Anterior cingulate cortex (tissue), 58 donors: ENCODE data around the gene ERC2.

ENCODE experiments used
- DNase-seq, 58 donors: peaks; one replicate each; lab custom pipeline; 2025; lab: John Stamatoyannopoulos, UW

The ERC2 gene

DNA sequence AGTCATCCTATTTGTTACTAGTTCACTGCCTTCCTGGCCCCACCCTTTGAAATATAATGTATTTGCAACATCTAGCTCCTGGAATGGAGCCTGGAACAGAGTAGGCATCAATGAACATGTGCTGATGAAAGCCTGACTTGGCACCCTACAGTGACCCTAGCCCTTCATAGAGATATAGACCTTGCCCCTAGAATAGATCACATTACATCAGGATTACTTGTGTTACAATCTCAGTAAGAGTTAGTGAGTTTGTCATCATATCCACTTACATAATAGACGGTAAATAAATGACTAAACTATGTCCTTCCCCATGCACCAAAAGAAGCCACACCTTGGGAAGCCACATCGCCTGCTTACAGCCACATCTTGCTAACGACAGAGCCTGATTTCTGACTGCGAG is 870.6 kb downstream of the ERC2 start:
- no peak for DNase-seq

DNA sequence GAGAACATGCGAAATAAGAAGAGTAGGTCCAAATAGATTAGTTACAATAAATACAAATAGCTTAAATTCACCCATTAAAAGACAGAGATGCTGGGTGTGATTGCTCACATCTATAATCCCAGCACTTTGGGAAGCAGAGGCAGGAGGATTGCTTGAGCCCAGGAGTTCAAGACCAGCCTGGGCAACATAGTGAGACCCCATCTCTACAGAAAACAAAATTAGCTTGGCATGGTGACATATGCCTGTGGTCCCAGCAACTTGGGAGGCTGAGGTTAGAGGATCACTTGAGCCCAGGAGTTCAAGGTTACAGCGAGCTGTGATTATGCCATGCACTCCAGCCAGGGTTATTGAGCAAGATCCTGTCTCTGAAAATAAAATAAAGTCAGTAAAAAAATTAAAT is 872.1 kb downstream of the ERC2 start:
- DNase-seq, result no peak

DNA sequence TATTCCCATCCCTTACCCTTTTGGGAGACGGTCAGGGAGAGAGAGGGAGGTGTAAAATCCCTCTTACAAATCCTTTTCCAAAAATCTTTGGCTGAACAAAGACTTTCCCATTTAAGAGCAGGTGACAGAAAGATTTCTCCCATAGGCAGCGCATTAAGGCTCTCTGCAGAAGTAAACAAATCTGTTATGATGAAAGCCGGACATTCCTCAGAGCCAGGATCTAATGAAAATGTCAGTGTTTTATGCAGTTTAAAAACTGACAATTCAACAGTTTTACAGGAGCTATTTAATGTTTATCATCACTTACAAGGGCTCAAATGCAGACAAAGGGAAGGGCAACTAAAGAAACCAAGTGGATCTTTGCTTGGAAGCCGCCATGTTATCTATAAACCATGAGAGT is 872.8 kb downstream of the ERC2 start:
- DNase-seq, result no peak

DNA sequence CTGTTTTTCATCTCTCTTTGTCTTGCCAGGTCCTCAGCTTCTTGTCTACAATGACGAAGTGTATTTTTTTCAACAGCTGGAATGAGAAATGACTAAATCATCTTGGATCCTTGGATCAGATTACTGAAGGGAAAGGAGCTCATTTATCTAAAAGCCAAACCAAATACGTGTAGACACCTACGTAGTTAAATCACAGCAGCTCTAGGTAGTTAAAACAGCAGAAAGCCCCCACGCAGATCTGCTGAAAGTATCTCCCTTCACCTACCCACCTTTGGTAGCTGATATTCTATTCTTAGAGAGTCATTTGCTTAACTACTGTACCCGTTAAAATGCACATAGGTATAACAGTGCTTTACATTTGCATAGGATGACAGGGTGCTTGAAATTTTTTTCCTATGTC is 875.7 kb downstream of the ERC2 start:
- DNase-seq, result no peak

GRCh38 chr3:55591888-55592287 is 876.4 kb downstream of the ERC2 start:
- DNase-seq, result peak in 27 of 58 donors; percentile 5 to 65 (median 18)

DNA sequence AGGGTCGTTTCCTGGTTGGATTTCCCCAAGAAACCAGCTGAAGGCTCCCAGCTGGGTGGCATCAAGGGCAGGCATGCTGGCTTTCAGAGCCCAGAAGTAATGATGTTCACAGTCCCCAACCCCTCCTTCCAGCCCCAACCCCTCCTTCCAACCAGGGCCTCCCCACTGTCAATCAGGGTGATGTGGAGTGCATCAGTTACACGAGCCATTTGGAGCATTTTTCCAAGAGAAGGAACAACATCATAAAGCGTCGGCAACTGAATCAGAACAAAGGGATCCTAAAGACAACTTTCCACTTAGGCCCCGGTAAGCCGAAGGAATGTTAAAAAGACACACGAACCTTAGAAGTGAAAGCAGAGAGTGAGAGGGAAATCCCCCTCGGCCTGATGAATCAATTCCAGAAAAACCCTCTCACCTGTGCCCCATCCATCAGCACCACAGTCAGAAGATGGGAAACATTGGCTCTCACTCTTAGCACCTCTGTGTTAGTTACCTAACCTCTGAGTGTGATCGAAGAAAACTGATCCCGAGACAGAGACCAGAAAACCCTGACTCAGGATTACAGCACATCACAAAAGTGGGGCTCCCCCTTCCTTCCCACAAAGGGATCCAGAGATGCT is 880.0 kb downstream of the ERC2 start:
- DNase-seq, result no peak

- DNase-seq, result no peak
Measured at GRCh38 chr3:55585856-55586255, 882.4 kb downstream of the ERC2 start.

DNA sequence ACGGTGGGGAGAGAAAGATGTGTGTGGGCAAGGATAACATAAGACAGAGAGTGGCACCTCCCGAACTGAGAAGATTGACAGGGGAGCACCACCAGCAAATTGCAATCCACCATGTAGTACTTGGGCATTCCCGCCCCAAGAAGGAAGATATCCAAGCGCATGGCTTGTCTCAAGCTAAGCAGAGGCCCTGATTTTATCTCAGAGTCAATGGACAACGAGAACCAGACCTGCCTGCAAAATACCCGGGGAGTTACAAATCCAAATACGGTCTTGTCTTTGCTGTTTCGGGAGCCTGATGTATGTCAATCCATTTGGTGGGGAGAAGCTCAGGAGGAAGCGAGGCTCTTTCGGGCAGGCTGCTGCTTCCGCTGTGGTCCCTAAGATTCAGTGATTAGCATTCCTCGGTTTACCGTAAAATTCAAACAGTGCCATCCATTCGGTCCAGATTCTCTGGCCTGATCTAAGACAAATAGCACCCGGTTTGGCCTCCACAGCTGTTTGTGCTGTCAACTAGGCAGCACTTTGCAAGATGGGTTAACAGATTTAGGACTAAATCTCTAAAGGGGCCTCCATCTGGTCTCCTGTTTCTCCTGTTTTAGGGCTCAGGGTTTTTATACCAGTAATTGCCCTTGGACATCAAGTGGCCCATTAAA is 883.4 kb downstream of the ERC2 start:
- no peak for DNase-seq

DNA sequence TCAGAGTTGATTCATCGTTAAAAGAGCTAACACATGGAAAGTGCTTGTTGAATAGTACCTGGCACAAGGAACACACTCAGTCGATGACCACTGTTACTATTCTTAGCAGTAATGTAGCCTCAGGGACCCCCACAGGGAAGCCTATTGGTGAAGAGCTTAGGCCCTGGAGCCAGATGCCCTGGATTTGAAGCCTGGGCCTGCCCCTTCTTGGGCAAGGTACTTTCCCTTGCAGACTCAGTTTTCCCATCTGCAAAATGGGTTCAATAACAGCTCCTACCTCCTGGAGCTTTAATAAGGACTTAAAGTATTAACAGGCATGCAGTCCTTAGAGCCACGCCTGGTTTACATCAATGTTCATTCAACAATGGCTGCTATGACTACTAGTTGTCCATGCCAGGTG is 884.2 kb downstream of the ERC2 start:
- no peak for DNase-seq

DNA sequence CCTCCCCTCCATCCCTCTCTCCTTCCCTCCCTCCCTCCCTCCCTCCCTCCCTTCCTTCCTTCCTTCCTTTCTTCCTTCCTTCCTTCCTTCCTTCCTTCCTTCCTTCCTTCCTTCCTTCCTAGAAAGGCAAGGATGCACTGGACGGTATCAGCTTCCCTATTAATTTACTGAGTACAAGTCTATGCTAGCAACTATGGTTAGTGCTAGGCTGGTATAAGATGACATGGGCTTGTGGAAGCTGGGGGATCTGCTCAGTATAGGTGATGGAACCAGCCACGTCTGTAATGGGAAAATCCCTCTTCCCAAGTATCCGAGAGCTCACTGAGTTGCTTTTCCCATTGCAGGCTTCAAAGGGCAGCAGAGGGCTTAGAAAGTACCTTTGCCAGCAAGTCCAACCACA is 884.8 kb downstream of the ERC2 start:
- DNase-seq, result no peak

DNA sequence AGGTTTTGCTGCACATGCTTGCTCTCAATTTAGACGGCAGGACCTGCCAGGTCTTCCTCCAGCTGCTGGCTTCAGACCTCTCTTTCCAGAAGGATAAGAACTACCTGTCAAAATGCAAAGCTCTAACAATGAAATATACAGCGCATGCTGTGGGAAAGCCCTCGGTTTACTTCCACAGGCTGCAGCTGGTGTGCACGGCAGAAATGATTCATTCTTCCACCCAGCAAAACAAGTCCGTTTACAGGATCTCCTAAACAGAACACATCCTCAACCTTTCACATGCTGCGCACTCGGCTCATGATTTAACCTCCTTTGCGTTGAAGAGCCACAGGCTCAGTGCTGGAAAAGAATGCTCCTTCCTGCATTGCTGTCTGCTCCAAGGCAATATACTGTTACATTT is 888.8 kb downstream of the ERC2 start:
- DNase-seq, result peak in 1 of 58 donors; percentile 1

DNA sequence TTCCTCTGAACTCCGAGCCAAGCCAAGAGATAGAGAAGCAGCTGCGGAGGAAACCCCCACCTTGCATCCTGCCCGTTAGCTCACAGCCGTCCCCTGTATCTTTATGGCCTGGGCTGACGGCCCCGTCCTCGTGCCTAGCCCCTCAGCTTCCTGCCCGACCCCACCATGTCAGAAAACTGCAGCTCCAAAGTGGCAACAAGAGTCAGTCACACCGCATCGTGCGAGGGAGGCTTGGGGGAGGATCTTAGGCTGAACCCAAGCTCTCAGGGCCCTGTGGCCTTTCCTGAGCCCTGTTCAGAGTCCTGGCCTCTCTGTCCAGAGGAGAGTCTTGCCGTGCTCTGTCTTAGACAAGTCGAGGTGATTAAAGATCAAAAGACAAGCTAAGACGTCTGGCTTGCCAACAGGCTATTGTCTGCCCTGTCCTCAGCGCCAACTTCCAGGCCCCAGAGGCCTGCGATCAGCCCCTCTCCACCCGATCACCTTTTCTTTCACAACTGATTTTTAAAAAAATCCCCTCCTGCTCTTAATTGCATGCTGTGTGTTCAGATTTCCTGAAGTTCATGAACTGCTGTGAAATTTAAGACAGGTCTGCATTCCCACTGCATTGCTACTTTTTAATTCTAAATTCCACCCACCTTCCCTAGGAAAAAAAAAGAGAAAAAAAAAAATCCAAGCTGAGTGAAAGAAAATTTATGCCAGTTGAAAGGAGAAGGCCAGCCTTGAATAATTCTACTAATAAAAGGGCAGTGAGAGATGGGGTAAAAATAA is 891.5 kb downstream of the ERC2 start:
- no peak for DNase-seq

DNA sequence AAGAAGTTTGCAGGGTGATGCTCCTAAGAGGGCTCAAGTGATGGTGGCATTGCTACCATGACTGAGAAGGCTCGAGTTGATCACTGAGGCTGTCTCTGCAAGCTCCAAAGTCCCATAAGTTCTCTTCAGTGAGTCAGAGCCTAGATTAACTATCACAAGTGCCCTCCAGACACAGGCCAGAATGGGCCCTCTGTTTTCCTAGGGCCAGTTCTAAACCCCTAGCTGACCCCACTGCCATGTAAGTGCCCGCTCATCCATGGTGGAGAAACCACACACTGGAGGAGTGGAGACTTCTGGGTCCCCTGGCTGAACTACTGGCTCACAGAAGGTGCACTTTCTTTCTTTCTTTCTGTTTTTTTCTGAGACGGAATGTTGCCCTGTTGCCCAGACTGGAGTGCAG is 893.6 kb downstream of the ERC2 start:
- DNase-seq, result no peak

GRCh38 chr3:55572816-55573215 is 895.5 kb downstream of the ERC2 start:
- DNase-seq, result no peak

GRCh38 chr3:55571913-55572312 is 896.4 kb downstream of the ERC2 start:
- peak in 23 of 58 donors; percentile 2 to 60 (median 13) for DNase-seq

DNA sequence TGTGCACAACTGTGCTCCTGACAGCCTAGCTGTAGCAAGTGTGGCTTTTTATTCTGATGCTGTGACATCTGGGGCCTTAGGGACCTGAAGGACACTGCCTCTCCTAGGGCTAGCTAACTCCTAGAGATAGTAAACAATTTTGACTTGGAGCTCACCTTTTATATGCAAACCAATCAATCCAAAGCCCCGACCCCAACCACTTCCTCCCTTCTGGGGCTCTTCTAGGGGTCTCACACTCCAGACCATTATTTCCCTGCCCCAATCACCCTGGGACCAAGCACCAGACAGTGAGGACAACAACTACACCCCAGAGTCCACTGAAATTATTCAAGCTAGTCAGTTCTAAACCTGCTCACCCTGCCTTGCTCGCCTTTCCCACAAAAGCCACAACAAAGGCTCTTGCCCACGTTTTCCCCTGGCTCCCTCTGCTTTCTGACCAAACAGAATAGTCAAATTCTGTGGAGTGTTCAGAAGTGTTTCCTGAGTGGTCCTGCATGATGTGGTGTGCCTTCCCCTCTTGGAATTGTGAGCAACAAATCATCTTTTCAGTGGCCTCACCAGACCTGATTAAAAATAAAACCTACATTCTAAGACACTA is 897.0 kb downstream of the ERC2 start:
- DNase-seq, result no peak

DNA sequence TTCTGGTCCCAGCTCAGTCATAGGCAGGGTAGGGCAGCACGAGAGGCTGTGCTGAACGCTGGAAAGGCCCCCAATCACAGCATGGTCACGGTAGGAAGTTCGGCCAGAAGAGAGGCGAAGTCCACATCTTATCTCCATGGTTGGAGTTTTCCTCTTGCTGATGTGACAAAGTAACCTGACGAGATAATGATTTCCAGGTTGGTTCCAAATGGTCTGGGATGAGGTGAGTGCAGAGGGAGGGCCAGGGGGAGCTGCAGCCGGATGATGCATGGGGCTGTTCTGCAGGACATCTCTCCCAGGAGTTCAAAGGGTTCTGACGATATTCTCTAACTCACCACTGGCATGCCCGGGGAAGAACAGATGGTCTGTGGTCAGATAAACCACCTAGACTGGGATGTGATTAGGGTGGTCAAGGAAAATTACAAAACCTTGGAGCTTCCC is 898.0 kb downstream of the ERC2 start:
- no peak for DNase-seq

GRCh38 chr3:55569033-55569599 is 899.2 kb downstream of the ERC2 start:
- DNase-seq, result no peak

DNA sequence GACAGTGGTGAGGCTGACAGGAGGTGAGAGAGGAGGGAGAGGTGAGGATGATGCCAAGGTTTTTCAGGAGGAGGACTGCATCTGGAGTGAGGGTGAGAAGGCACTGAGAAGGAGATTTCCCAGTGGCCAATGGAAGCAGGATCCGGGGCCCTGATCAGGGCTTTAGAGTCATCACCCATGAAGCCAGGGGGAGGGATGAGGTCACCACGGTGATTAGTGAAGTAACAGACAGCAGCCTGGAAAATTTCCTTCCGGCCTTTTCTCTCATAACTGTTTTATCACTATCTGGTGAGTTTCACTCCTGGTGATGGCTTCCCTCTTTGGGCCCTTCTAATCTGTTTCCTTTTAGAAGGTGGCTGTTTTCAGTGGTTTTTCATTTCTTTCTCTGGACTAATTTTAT is 900.7 kb downstream of the ERC2 start:
- no peak for DNase-seq

GRCh38 chr3:55567121-55567520 is 901.1 kb downstream of the ERC2 start:
- DNase-seq, result no peak

GRCh38 chr3:55565521-55565920 is 902.7 kb downstream of the ERC2 start:
- DNase-seq, result no peak
